Natural killer cell (primary cell): Measurements from ENCODE around the gene AKT1. TPM values are rescaled to one million over a fixed set of nuclear protein-coding genes. Genes with fewer than 3 reads are reported as not detected.

Experiments used
- ATAC-seq, 3 donors: fragments of 150-1000 bp in 2 of 3; fragments of 200-7000 bp in 1 of 3; cut with Tn5 transposase; 1 replicate in 1 of 3; 2 replicates in 2 of 3; pipeline ENCODE4 v1.10.0; 2021; ENCODE audit warnings: mild to moderate bottlenecking in 2 of 3, moderate library complexity in 2 of 3
- DNase-seq, 2 donors: peaks; one replicate each; pipeline versions ENCODE4 v3.0.0 to v3.0.0-alpha.2; 2013 to 2021; ENCODE audit warnings: mixed read lengths in 1 of 2
- H3K27ac ChIP-seq: one replicate; pipeline ENCODE4 v1.5.1; 2013; ENCODE audit warnings: mild to moderate bottlenecking, low read length
- H3K27me3 ChIP-seq: one replicate; pipeline ENCODE4 v1.6.1; 2013; ENCODE audit warnings: low read length; ENCODE audit not compliant: control insufficient read depth, insufficient read depth
- H3K36me3 ChIP-seq: one replicate; pipeline ENCODE4 v1.6.1; 2013; ENCODE audit warnings: low read length; ENCODE audit not compliant: control insufficient read depth, insufficient read depth
- H3K4me1 ChIP-seq: one replicate; pipeline ENCODE4 v1.6.1; 2013; ENCODE audit warnings: low read length; ENCODE audit not compliant: control insufficient read depth, insufficient read depth
- H3K4me3 ChIP-seq: one replicate; pipeline ENCODE4 v1.5.1; 2013; ENCODE audit warnings: low read length
- H3K9me3 ChIP-seq: one replicate; pipeline ENCODE4 v1.6.1; 2013; ENCODE audit warnings: low read length; ENCODE audit not compliant: control insufficient read depth, insufficient read depth
- H3K27ac Mint-ChIP-seq, 2 donors: one replicate each; pipeline ENCODE4 v1.8.0; 2022; ENCODE audit warnings: mild to moderate bottlenecking in 2 of 2, mixed read lengths in 2 of 2, moderate library complexity in 1 of 2
- H3K27me3 Mint-ChIP-seq, 2 donors: one replicate each; pipeline ENCODE4 v1.8.0; 2022; ENCODE audit warnings: low read depth in 2 of 2, mixed read lengths in 2 of 2
- H3K36me3 Mint-ChIP-seq: one replicate; pipeline ENCODE4 v1.8.0; 2022; ENCODE audit warnings: mixed read lengths
- H3K4me1 Mint-ChIP-seq, 2 donors: one replicate each; pipeline ENCODE4 v1.8.0; 2022; ENCODE audit warnings: mixed read lengths in 2 of 2
- H3K4me3 Mint-ChIP-seq: one replicate; pipeline ENCODE4 v1.8.0; 2022; ENCODE audit warnings: mild to moderate bottlenecking, moderate library complexity, mixed read lengths
- H3K9me3 Mint-ChIP-seq, 2 donors: one replicate each; pipeline ENCODE4 v1.8.0; 2022; ENCODE audit warnings: mixed read lengths in 2 of 2
- WGBS: methylation state at CpG from one replicate; pipeline ENCODE4 v1.1.7; 2013; ENCODE audit warnings: missing lambda C conversion rate; ENCODE audit not compliant: insufficient coverage; 5-methylcytosine and 5-hydroxymethylcytosine counted together
- intact Hi-C: fragments of 100-400 bp; cut with micrococcal nuclease; formaldehyde crosslinking; loops from one replicate; pipeline ENCODE4 v1.14.2; 2022
- total RNA-seq, 4 donors: library from RNA; stranded (reverse); fragments of 120-200 nt in 1 of 4; gene quantifications; one replicate each; pipeline versions ENCODE4 v1.2.3 to v1.2.4, GENCODE V29; 2013 to 2022
- TF ChIP-seq, protein P1 (sequence below): fragments of 200-600 bp; IDR thresholded peaks from one replicate; pipeline ENCODE4 v1.8.0; 2022; ENCODE audit warnings: antibody characterized with exemption

The AKT1 gene
- total RNA-seq, 3 donors from 2014 or later (not counting 1 experiment from before 2014, with no cell fraction given), result 152 to 163 (median 153) TPM

DNA sequence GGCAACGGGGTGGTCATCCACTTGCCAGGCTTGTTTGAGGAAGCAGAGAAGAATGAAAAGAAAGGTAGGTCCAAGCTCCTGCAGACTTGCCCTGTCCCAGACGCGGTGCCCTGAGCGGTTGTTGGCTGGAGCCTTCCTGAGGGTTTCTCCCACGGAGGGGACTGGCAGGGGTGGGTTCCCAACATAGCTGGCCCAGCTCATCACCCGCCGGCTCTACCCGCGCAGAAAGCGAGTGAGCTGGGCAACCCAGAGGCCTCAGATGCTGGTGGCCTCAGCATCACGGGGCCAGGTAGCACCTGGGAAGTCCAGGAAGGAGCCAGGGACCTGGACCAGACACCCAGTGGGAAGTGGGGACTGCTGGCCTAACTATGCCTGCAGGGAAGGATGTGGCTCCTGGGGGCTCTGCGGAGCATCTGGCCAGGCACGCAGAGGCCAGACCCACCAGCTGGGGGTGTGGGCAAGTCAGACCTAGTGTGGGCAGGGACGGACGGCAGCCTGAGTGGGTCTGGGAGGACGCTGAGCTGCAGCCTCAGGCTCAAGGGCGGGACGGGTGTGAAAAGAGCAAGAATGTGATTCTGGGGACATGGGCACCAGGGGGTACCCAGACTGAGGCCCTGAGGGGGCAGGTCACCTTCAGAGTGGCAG, 57.1 kb downstream of the AKT1 start:
- no peaks in the 10 kb centered on the region for H3K36me3 ChIP-seq
- no peaks in the 10 kb centered on the region for H3K9me3 ChIP-seq
- no peaks in the 10 kb centered on the region for H3K27me3 Mint-ChIP-seq
- no peaks in the 10 kb centered on the region for H3K9me3 Mint-ChIP-seq
- no peak overlapping the region for H3K27ac ChIP-seq
- DNase-seq (no peak), ATAC-seq (no peak)
- H3K27ac Mint-ChIP-seq, result no peak overlapping the region
- peaks cover 0 to 4% of the 10 kb centered on the region in 2 donors for H3K4me1 Mint-ChIP-seq
- TF ChIP-seq, protein P1, sequence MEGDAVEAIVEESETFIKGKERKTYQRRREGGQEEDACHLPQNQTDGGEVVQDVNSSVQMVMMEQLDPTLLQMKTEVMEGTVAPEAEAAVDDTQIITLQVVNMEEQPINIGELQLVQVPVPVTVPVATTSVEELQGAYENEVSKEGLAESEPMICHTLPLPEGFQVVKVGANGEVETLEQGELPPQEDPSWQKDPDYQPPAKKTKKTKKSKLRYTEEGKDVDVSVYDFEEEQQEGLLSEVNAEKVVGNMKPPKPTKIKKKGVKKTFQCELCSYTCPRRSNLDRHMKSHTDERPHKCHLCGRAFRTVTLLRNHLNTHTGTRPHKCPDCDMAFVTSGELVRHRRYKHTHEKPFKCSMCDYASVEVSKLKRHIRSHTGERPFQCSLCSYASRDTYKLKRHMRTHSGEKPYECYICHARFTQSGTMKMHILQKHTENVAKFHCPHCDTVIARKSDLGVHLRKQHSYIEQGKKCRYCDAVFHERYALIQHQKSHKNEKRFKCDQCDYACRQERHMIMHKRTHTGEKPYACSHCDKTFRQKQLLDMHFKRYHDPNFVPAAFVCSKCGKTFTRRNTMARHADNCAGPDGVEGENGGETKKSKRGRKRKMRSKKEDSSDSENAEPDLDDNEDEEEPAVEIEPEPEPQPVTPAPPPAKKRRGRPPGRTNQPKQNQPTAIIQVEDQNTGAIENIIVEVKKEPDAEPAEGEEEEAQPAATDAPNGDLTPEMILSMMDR, result no peak
- H3K4me3 ChIP-seq, result no peak overlapping the region
- H3K4me3 Mint-ChIP-seq, result no peak overlapping the region
- intact Hi-C loops, result no loop called here
- H3K27me3 ChIP-seq, result no peaks in the 10 kb centered on the region
- no peaks in the 10 kb centered on the region for H3K36me3 Mint-ChIP-seq
- WGBS, result 90% methylated on average over 18 of the region's 18 CpGs
- no peaks in the 10 kb centered on the region for H3K4me1 ChIP-seq

DNA sequence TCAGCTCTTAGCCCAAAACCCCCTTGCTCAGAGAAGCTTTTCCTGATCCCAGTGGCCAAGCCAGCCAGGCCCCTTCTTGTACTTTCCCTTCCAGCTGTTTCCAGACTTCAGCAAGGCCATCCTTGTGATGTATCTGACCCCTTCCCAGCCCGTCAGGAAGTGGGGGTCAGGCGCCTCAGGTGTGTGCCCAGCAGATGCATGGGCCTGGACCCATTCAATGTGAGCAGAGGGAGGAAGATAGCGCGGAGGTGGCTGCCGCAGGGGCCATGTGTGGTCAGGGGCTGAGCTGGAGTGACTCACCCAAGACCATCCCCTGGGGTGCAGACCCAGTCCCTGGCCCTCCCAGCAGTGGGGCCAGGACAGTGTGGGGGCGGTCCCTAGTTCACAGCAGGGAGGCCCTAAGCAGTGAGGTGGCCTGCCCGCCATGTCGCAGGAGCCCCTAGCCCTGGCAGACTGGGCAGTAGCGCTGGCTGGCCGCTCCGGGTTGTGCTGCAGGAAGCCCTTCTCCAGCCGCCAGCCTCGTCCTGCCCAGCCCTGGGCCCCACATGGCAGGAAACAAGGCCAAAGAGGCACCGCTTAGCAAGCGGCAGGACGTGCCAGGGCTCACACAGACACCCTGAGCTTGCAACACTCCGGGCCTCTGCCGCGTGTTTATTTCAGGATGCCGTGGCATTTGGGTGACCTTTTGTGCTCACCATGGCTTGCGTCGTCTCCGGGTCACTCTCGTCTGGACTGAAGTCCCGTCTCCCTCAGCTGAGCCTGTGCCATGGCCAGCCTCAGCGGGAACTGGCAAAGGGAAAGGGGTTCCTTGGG, 59.5 kb downstream of the AKT1 start:
- Histone ChIP-seq H3K27me3 (no peaks in the 10 kb centered on the region), H3K27ac (no peak overlapping the region), H3K4me1 (no peaks in the 10 kb centered on the region), H3K36me3 (no peaks in the 10 kb centered on the region), H3K9me3 (no peaks in the 10 kb centered on the region), H3K4me3 (no peak overlapping the region)
- no peak overlapping the region for H3K27ac Mint-ChIP-seq
- H3K4me1 Mint-ChIP-seq, result peaks cover 0 to 4% of the 10 kb centered on the region in 2 donors
- no peak overlapping the region for H3K4me3 Mint-ChIP-seq
- H3K36me3 Mint-ChIP-seq, result no peaks in the 10 kb centered on the region
- DNase-seq (no peak), ATAC-seq (no peak)
- WGBS, result 53% methylated on average over 26 of the region's 26 CpGs
- H3K27me3 Mint-ChIP-seq, result no peaks in the 10 kb centered on the region
- TF ChIP-seq, protein P1, result no peak
- H3K9me3 Mint-ChIP-seq, result no peaks in the 10 kb centered on the region
- intact Hi-C loops, result no loop called here

DNA sequence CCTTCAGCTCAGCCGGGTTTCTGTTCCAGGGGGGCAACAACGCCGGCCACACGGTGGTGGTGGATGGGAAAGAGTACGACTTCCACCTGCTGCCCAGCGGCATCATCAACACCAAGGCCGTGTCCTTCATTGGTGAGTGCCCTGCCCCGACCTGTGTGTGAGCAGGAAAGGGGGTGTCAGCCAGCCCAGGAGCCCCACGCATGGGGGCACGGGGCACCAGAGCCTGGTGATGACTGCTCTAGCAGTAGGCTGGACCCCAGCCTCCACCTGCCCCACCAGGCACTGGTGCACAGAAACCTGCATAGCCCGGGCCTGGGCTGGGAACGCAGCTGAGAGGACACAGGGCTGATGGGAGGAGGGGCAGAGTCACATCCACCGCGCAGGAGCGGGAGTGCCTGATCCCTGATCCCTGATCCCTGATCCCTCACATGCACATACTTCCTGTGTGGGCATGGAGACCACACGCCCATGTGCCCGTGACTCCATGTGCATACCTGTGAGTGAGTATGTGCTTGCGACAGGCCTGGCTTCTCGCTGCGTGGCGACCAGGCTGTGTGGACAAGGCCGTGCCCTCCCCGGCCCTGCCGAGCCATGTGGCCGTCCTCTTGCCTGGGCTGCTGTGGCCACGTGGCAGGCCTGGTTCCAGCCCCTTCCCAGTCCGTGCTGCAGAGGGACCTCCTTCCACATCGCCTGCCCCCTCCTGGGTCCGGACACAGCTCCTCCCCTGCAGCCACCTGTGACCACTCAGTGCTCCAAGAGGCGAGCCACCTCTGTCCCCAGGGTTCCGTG, 60.4 kb downstream of the AKT1 start:
- Mint-ChIP-seq H3K27ac (no peak overlapping the region), H3K9me3 (no peaks in the 10 kb centered on the region), H3K4me1 (peaks cover 0 to 4% of the 10 kb centered on the region in 2 donors), H3K4me3 (no peak overlapping the region), H3K36me3 (no peaks in the 10 kb centered on the region), H3K27me3 (no peaks in the 10 kb centered on the region)
- Histone ChIP-seq H3K27me3 (no peaks in the 10 kb centered on the region), H3K4me1 (no peaks in the 10 kb centered on the region), H3K9me3 (no peaks in the 10 kb centered on the region), H3K4me3 (no peak overlapping the region), H3K36me3 (no peaks in the 10 kb centered on the region), H3K27ac (no peak overlapping the region)
- WGBS, result 91% methylated on average over 31 of the region's 31 CpGs
- TF ChIP-seq, protein P1, result no peak
- ATAC-seq (no peak), DNase-seq (no peak)
- intact Hi-C loops, result no loop called here
